PC-9 (cell line): ENCODE results near the gene HERC2.

Experiments
- EZH2 ChIP-seq: fragments of 200-600 bp; sonication (generic); IDR thresholded peaks from 2 replicates; pipeline ENCODE4 v1.8.0; 2017; ENCODE audit warnings: antibody characterized with exemption, low read depth
- TF ChIP-seq, protein P1 (sequence below): fragments of 200-600 bp; sonication (generic); conservative IDR thresholded peaks from 2 replicates; pipeline ENCODE4 v1.6.1; 2017; ENCODE audit warnings: mixed run types, antibody characterized with exemption, mild to moderate bottlenecking, moderate library complexity

DNA sequence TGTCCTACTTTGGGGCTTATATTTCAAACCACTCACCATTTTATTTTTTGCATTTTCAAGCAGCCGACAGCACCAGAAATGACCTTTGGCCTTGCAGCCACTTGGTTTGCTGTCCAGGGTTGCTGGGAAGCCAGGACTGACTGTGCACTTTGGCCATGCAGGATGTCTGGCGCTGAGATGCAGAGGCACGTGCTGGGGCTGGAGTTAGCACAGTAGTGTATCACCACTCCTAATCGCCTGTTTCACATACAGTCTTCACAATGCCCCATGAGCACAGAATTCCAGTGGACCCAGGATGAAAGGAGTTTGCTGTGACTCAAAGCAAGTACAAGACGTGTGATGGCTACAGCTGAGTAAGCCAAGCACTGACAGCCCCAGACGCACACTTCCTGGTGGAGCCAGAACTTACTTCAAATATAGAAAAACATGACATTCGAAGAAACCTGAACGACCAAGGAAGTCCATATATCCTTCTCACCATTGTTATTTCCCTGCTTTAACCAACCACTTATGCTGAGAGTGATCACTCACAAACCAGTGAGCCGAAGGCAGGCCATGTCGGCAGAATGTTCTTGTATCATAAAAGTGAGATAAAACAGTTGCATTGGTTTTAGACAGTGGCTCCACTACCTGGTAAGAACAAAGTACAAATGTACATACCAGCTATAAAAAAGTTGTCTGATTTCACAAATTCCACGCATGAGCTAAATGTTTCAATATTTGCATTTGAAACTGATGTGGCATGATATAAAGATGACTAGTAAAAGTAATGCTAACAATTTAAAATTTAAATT is 238.9 kb downstream of the HERC2 start:
- TF ChIP-seq, protein P1, sequence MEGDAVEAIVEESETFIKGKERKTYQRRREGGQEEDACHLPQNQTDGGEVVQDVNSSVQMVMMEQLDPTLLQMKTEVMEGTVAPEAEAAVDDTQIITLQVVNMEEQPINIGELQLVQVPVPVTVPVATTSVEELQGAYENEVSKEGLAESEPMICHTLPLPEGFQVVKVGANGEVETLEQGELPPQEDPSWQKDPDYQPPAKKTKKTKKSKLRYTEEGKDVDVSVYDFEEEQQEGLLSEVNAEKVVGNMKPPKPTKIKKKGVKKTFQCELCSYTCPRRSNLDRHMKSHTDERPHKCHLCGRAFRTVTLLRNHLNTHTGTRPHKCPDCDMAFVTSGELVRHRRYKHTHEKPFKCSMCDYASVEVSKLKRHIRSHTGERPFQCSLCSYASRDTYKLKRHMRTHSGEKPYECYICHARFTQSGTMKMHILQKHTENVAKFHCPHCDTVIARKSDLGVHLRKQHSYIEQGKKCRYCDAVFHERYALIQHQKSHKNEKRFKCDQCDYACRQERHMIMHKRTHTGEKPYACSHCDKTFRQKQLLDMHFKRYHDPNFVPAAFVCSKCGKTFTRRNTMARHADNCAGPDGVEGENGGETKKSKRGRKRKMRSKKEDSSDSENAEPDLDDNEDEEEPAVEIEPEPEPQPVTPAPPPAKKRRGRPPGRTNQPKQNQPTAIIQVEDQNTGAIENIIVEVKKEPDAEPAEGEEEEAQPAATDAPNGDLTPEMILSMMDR = no peak
- TF ChIP-seq EZH2 = no peak
